Measurements from ENCODE around the gene CFB.
"Not testable (repeated sequence)": the region's sequence is repeated elsewhere in the genome, so short reads cannot be mapped to it uniquely, and the experiment has no call there.

DNA sequence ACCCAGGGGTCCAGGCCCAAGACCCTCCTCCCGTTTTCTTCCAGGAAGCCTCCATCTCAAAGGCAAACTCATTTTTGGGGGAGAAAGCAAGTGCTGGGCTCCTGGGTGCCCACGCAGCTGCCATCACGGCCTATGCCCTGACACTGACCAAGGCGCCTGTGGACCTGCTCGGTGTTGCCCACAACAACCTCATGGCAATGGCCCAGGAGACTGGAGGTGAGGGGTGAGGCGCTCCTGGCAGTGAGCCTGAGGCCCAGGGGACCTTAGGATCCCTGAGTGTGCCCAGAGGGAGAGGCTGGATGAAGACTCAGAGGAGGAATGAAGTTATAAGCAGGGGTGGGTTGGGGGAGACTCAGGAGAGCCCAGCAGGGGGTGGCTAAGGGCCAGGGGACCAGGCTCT lies 50.5 kb downstream of the CFB start:
- TF ChIP-seq, protein P1, sequence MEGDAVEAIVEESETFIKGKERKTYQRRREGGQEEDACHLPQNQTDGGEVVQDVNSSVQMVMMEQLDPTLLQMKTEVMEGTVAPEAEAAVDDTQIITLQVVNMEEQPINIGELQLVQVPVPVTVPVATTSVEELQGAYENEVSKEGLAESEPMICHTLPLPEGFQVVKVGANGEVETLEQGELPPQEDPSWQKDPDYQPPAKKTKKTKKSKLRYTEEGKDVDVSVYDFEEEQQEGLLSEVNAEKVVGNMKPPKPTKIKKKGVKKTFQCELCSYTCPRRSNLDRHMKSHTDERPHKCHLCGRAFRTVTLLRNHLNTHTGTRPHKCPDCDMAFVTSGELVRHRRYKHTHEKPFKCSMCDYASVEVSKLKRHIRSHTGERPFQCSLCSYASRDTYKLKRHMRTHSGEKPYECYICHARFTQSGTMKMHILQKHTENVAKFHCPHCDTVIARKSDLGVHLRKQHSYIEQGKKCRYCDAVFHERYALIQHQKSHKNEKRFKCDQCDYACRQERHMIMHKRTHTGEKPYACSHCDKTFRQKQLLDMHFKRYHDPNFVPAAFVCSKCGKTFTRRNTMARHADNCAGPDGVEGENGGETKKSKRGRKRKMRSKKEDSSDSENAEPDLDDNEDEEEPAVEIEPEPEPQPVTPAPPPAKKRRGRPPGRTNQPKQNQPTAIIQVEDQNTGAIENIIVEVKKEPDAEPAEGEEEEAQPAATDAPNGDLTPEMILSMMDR (conservative IDR thresholded peaks at IDR 0.05; ENCODE audit: low read depth, low read length): not testable (repeated sequence)
- TF ChIP-seq RAD21 (IDR thresholded peaks at IDR 0.05; ENCODE audit: low read length); BHLHE40 (IDR thresholded peaks at IDR 0.05; ENCODE audit: low read depth, low read length); POLR2A (IDR thresholded peaks at IDR 0.05; ENCODE audit: low read depth, low read length); CEBPB (IDR thresholded peaks at IDR 0.05; ENCODE audit: low read depth, low read length); RCOR1 (IDR thresholded peaks at IDR 0.05; ENCODE audit: insufficient replicate concordance, low read length); MXI1 (IDR thresholded peaks at IDR 0.05; ENCODE audit: borderline replicate concordance, low read depth, low read length); MAFK (IDR thresholded peaks at IDR 0.05; ENCODE audit: low read depth, low read length); FOS (IDR thresholded peaks at IDR 0.05; ENCODE audit: low read depth, low read length): not testable (repeated sequence)
- TF ChIP-seq, protein P2, sequence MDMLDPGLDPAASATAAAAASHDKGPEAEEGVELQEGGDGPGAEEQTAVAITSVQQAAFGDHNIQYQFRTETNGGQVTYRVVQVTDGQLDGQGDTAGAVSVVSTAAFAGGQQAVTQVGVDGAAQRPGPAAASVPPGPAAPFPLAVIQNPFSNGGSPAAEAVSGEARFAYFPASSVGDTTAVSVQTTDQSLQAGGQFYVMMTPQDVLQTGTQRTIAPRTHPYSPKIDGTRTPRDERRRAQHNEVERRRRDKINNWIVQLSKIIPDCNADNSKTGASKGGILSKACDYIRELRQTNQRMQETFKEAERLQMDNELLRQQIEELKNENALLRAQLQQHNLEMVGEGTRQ (IDR thresholded peaks at IDR 0.05; ENCODE audit: low read depth, low read length): not testable (repeated sequence)
- TF ChIP-seq, protein P3, sequence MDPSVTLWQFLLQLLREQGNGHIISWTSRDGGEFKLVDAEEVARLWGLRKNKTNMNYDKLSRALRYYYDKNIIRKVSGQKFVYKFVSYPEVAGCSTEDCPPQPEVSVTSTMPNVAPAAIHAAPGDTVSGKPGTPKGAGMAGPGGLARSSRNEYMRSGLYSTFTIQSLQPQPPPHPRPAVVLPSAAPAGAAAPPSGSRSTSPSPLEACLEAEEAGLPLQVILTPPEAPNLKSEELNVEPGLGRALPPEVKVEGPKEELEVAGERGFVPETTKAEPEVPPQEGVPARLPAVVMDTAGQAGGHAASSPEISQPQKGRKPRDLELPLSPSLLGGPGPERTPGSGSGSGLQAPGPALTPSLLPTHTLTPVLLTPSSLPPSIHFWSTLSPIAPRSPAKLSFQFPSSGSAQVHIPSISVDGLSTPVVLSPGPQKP (IDR thresholded peaks at IDR 0.05; ENCODE audit: borderline replicate concordance, low read depth, low read length): not testable (repeated sequence)

Measured in IMR-90 (cell line).